Stimulated activated CD8-positive, alpha-beta memory T cell treated with anti-CD3 and anti-CD28 coated beads, Interleukin-12 subunit alpha, Interleukin-12 subunit beta, amount 100 ng/mL, for 4 hours (primary cell): ENCODE results near the gene CLDN10.
"Not testable (repeated sequence)": the region's sequence is repeated elsewhere in the genome, so short reads cannot be mapped to it uniquely, and the experiment has no call there.

Experiments used
- DNase-seq: peaks from one replicate; pipeline ENCODE4 v3.0.0-alpha.2; 2020; ENCODE audit warnings: low read depth

CLDN10 gene

DNA sequence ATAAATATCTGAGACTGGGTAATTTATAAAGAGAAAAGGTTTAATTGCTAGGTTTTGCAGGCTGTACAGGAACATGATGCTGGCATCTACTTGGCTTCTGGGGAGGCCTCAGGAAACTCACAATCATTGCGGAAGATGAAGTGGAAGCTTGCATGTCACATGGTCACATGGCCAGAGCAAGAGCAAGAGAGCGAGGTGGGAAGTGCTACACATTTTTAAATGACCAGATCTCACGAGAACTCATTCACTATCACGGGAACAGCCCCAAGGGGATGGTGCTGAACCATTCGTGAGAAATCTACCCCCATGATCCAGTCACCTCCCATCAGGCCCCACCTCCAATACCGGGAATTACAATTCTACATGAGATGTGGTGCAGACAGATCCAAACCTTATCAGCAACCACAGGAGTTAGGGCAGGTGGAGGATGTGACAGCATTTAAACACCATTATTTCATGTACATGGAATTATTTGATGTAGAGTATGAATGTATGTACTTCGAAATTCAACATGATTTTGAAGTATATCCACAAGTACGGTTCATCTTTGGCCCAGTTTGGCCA is 10.5 kb upstream of the CLDN10 start:
- no peak for DNase-seq

DNA sequence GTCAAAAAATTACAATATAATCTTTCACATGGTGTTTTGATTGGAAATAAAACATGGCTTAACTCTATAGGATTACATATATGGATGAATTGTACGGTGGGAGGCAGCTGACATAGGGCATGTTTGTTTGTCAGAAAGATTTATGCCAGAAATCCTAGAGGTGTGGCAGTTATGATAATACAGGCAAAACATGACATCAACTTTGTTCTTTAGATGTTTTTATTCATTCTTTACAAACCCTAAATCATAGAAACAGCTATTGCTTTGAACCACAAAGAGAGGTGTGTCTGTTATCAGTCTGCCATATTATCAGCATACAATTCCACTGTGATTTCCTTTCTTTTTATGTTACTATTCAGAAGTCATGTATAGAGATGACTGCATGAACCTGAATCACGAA is 8.2 kb upstream of the CLDN10 start:
- no peak for DNase-seq

DNA sequence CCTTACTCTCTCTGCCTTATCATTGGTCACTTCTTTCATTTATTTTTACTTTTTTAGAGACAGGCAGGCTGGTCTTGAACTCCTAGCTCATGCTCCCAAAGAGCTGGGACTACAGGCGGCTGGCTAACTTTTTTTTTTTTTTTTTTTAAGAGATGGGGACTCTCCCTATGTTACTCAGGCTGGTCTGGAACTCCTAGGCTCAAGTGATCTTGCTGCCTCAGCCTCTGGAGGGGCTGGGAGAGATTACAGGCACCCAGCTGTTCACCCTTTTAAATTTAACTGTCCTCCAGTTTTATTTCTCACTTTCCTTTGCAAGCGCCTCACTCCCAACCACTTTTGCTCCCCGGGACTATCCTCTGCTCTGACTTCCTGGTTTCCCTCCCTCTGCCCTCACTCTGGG is 5.6 kb upstream of the CLDN10 start:
- DNase-seq = no peak

DNA sequence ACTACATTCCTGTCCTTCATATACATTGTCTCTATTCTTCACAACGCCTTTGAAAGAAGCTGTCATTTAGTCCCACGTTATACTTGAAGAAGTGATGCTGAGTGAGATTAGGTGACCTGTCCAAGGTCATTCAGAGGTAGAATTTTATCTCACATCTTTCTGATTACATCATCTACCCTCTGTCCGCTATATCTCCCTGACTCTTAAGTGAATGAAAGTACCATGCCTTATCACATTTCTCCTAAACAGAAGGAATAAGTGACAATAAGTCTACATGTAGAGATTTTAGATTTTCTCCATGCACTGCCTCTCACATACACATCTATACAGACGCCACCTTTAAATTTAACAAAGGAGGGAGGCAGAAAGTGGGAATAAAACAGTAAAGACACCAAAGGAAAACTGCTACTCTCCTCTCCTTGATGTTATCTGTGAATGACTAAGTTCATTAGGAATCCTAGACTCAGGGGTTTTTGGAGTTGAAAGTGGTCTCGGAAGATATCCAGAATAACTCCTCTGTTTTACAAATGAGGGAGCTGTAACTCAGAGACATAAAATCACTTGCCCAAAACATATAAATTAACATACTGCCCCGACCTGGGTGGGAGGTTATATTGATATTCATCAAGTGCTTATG is 4.9 kb upstream of the CLDN10 start:
- DNase-seq = no peak

DNA sequence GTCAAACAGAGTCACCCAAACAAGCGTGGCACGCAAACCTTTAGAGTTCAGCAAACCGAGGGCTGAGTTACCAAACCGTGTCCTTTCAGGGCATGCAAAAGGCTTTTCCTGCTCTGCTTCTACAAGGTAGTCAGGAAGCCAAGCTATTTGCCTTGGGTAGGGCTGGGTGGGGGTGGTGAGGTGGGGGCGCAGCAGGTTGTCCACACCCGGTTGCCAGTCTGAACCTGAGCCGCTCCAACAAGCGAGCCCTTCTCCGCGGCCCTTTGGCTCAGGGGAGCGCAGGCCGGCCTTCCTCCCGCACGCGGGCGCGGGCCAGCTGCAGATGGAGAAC is 347 bp upstream of the CLDN10 start:
- no peak for DNase-seq

DNA sequence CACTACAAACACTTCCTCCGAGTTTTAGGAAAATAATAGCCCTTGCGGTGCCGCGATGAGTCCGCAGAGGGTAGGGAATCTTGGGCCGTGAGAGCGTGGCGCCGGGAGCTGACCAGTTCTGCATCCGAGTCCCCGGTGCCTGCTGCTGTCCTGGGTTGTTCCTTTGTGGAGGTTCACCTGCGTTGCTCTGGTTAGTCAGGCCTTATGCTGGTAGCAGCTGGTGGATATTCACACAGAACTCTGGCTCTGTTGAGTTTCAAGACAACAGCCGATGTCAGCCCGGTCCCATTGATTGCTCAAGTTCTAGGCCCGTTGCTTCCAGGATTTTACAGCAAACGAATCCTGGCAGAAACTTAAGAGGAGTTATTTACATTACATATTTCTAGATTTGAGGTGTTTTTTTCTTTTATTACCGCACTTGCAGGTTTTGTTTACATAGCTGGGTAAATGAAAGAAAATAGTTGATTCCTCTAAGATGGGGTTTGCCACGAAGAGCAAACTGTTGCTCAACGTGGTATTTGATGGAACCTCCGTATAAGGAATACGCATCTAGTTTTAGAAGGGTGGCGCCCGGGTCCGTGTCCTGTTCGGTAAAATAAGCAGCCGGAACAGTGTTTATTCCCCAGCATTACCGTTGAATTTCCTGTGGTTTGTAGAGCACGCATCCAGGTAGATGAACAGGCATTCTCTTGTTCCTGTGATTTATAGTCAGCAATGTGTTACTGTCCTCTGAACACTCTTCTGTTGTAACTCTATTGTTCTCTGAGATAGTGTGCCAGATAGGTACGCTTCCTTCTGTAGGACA is 1.3 kb downstream of the CLDN10 start:
- no peak for DNase-seq

DNA sequence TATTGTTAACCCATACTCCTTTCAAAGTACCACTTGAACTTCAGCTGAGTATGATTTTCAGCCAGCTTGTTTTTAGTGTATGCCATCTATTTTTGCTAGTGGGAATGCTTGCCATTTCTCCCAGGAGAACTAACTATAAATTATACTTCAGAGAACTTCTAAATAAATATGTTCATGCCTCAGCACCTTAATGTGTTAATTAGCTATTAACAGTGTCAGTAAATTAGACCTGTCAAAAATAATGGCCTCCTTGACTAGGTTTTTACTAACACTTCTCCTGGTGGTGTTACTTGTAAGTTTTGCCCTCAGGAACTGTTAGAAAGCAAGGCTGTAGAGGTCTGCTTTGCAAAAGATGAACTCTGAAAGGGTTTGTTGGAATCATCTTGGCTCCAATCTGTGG is 4.5 kb downstream of the CLDN10 start:
- DNase-seq = no peak

DNA sequence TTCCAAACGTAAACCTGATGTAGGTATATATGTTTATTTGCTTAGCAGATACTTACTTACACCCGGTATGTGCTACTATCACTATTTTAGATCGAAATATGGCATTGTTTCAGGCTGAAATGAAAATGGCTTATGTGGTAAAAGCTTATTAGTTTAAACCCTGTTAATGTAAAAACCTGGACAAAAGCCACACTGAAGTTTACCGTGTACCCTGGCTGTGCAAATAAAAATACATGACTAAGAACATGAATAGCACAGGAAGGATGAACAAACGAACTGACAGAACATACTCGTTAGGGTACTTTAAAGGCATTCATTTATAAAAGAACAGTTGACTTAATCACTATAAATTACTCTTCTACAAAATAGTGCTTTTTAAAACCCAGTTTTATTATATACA is 6.6 kb downstream of the CLDN10 start:
- DNase-seq = no peak

DNA sequence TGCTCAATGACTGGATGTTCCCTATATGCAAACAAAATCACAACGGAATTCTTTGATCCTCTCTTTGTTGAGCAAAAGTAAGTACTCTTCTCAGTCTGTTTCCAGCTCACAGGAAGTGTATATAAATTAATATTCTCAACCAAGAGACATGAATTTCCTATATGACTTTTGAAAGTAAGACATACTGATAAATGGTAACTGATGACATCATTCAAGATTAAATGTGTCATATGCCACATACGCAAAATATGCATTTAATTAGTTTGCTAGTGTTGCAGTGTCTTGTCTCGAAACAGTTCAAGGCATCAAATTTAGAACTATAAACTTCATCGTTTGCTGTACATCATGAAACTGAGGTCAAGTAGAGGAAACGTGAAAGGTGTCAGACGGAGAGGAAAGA is 7.9 kb downstream of the CLDN10 start:
- no peak for DNase-seq

DNA sequence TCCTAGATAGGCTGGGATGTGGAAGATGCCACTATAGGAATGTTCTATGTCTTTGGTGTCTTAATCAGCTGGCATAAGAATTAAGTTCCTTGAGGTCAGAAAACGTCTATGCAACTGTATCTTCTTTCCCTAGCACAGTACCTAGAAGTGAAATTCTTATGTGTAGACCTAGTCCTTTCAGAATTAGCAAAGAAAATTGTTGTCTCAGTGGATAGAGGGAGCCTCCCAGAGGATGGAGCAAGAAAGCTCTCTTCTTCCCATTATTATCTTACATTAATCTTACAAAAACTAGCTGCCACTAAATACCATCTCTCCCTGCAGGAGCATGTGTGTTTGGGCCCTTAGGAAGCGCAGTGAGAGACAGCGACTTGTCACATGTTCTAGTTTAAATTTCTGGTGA is 11.6 kb downstream of the CLDN10 start:
- DNase-seq = no peak

DNA sequence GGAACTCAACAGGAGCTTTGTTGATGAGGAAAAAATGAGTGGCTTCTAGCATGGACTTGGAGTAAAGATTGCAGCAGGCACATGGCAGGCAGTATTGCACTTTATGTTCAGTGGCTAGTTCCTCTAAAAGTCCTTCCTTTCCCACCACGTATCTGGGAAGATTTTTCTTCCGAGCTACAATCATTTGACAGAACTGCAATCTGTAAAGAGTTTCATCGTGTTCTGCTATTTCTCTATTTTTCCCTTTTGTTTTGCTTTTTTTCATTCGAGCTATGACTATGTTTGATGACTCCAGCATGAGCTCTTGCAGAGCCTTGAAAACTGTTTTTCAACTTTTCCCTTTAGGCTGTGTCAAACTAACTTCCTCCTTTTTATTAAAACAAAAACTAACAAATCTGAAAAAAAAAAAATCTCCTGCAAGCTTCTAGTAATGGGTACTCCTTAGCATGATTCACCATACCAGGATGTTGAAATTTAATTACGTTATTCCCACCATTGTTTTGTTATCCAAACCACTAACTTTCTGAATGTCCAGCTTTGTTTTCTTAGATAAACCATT is 12.3 kb downstream of the CLDN10 start:
- DNase-seq = no peak

DNA sequence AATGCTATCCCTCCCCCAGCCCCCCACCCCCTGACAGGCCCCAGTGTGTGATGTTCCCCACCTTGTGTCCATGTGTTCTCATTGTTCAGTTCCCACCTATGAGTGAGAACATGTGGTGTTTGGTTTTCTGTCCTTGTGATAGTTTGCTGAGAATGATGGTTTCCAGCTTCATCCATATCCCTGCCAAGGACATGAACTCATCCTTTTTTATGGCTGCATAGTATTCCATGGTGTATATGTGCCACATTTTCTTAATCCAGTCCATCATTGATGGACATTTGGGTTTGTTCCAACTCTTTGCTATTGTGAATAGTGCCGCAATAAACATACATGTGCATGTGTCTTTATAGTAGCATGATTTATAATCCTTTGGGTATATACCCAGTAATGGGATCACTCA is 13.2 kb downstream of the CLDN10 start:
- not testable (repeated sequence) for DNase-seq

DNA sequence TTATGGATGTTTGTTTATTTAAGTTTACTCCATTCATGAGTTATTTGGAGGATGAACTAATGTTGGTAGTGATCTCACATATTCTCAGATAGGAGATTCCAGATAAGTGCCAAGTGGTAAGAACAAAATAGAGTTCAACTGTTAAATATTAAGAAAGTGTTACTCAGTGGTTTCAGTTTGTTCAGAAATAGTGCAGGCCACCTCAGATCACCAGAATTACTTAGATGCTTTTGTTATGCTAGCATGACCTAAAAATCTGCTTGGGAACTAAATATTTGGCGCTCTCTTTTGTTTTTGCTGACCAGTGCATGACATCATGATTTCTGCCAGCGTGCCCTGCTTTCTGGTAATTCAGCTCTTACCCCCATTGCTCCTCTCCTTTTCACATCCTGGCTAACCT is 15.6 kb downstream of the CLDN10 start:
- no peak for DNase-seq

DNA sequence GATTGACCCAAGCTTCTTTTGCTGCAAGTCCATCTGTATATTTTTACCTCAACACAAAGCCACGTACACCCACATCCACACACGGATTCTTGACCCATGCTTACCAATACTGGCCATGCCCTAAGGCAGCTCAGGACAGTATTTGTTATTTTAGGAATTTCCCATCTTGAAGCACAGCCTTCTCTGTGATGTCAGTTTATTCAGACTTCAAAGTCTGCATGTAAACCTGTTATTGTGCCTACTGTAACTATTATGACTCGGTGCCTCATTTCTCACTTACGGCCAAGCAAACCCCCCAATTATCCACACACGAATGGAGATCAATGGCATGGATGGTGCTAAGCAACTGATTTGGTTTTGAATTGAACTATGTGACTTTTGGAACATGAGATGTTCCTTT is 17.5 kb downstream of the CLDN10 start:
- DNase-seq = no peak

DNA sequence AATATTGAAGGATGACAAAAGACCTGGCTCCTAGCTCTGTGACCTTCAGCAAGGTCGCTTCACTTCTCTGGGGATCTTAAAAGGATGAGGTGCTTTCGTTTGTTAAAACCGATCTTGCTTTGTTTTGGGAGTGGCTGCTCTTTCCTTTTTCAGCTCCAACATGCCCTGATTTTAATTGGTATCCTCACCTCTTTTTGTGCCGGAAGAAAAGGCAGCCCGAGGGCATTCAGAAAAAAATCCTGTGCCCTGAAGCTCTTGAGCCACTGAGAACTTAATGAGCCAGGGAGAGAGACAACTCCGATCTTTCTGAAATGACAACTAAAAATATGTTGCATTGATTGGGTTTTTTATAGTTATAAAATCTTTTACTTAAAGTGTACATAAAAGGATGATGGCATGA is 19.4 kb downstream of the CLDN10 start:
- DNase-seq = no peak

DNA sequence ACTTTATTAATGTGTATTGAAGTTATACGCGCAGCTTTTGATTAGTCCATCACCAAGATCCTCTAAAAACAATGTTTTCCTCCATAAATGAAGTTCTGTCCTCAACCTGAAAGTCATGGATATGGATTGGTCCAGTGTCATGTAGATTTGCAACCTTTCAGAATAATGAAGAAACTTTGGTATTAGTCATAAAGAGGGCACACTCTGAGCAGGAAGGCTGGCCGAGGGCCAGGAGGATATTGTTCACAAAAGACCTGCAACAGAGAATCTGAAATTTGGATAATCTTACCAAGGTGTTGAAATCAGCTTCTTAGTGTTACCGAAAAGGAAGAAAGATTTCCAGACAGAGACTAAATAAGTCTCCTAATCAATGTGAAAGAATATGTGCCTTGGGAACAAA is 20.7 kb downstream of the CLDN10 start:
- DNase-seq = no peak

DNA sequence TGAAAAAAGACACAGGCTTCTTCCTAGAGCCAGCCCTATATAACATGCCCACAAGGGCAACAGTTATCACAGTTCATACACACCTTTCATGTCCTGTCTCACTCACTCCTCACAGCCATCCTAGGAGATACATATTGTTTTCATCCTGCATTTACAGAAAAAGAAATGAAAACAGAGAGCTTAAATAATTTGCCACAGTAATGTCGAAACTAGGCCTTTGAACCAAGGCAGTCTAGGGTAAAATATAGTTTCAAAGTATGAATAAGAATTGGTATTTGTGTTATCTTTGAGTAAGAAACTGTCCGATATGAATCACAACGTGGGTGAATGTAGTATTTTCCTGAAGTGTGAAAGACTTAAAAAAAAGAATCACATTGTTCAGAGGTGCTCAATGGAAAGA is 26.8 kb downstream of the CLDN10 start:
- no peak for DNase-seq

DNA sequence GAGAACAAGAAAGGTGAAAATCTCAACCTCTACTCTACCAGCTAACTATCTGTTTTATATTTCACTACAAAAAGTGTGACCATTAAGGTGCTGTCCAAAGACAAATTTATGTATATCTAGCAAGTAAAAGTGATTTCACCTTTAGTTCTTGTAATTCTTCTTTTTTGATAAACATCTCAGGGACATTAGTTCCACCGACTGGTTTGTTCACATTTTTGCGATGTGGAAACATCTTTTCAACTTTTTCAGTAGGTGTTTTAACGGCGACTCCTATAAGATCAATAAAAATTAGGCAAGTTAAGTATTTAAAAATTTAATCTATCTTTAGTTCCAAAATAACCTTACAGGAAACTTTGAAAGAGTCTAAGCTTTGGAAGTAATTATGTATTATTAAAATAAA is 33.3 kb downstream of the CLDN10 start:
- DNase-seq = no peak

DNA sequence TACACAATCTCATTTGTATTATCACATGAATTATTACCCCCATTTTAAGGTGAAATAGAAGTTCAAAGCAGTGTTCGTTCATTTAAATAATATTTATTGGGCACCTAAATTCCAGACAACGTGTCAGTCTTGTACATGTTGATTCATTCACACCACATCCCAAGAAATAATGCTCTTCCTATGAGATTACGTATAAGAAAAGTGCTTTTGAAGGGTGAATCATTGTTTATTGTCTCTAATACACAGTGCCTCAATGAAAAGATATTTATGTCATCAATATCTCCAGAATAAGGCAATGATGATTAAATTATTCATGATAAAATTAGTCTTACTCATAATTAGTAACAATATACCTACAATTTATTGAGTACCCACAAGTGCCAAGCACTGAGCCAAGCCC is 35.6 kb downstream of the CLDN10 start:
- DNase-seq = no peak

DNA sequence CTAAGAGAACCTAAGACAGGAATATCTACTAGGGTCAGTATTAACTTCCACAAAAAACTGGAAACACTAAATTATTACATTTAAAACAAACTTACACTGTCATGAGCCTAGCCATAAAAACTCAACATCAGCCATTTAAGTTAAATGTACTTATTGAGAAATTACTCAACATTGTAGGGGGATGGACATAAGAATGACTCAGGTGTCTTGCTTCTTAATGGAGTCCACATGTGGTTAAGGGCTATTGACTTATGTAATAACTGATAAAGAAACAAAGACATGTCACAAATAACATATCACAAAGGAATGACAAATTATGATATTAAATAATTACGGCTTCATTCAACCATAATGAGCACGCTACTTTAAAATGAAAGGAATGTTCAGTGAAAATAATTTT is 36.2 kb downstream of the CLDN10 start:
- DNase-seq = no peak

DNA sequence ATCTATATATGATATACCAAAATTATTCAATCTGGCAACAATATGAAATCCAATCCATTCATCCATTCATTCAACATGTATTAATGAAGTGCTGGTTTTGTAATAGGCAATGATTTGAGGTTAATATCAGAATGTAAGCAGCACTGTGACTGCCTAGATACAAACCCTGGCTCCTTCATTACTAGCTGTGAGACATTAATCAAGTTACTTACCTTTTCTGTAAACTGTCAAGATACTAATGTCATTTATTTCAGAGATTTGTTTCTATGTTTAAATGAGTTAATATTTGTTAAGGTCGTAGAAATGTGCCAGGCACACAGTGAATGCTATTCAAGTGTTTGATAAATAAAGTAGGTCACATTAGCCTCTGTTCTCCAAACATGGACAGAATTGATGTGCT is 40.9 kb downstream of the CLDN10 start:
- DNase-seq = no peak

DNA sequence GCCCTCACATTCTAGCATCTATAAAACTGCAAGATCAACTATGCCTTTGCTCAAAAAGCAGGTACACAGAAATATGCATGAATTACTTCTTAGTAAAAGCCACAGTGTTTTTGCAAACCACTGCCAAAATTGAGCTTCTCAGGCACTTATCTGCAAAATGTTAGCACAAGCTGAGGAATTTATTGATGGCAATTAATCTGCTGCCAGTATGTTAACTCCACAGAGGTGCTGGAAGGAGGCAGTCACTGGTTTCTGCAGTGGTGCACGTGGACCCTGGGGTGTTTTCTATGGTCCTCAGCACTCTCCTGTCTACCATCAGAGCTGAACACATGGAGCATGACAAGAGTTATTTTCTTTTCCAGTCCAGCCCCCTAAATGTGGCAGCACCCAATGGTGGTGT is 44.2 kb downstream of the CLDN10 start:
- no peak for DNase-seq

DNA sequence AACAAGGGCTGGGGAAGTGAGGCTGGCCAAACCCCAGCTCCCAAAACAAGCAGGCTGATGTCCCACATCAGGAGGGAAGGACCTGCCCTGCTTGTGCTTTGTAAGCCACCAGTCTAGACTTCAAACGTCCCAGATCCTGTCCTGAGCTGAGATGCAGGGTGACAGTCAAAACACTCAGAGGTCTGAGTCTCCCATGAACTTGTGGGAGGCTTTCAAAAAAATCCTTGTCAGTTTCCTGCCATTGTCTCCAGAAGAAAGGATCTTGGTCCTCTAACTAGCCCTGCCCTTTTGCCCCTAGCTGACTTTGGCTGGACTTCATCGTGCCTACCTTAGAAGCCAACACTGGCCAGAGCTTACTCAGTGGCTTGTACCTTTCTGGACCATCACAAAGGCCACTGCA is 48.7 kb downstream of the CLDN10 start:
- DNase-seq = no peak

DNA sequence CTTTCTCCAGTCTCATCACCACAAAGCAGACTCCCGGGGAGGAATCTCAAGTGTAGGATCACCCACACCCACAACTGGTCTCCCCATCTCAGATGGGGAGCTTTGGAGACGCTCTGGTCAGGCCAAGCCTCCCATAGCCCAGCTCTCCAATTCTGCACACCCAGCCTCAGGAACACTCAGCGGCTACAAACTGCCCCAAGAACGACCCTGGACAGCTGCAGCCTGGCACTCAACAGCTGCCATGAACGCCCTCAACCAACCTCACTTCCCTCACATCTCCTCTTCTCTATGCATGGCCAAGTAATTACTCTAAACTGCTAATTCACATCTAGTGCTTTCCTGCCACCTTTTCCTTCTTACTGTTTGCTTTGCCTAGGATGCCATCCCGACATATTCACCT is 49.4 kb downstream of the CLDN10 start:
- DNase-seq = no peak
